ENCODE data around the gene CERS6.

Gene CERS6

DNA sequence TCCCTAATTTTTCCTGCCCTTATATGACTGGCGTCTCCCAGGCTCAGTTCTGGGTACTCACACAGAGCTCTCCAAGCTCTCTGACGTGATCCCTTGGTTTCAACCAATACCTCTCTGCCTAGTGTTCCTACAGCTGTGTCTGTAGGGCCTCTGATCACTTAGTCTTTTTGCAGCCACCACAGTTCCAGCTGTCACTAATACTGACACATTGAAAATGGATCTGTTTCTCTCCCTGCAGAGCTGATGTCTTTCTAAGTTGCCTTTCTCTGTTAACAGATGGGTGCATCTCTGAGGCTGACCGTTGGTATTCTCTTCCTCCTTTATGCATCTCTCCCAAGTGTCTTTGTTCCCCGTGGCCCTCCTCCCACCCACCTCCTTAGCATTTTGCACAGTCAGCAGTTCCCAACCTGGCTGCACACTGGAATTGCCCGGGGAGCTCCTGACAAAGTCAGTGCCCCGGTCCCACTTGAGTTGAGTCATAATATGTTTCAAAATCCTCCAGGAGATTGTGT lies 62.5 kb downstream of the CERS6 start:
- no CpG with 5 or more reads among the region's 6 CpGs for WGBS, 2 donors (ENCODE audit: extremely low coverage in 2 of 2, insufficient read length in 2 of 2, insufficient replicate concordance in 1 of 2)
- no peak overlapping the region for H4K8ac ChIP-seq (ENCODE audit: low read depth, low read length)

DNA sequence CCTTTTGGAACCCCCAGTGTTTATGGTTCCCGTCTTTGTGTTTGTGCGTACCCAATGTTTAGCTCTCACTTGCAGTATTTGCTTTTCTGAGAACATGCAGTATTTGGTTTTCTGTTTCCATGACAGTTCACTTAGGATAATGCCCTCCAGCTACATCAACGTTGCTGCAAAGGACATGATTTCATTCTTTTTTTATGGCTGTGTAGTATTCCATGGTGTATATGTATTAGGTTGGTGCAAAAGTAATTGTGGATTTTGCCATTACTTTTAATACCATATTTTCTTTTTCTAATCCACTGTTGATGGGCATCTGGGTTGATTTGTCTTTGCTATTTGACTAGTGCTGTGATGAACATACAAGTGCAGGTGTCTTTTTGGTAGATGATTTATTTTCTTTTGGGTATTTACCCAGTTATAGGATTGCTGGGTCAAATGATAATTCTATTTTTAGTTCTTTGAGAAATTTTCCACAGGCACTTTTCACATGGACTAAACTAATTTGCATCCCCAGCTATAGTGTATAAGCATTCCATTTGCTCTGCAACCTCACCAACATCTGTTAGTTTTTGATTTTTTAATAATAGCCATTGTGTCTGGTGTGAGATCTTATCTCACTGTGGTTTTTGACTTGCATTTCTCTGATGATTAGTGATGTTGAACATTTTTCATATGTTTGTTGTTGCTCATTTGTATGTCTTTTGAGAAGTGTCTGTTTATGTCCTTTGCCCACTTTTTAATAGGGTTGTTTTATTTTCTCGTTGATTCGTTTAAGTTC lies 63.6 kb downstream of the CERS6 start:
- Histone ChIP-seq H3K4ac (ENCODE audit: low read length) (no peak overlapping the region), H3K36me3 (replicated peaks in 1 of 2; ENCODE audit: control insufficient read depth in 2 of 2, insufficient read depth in 2 of 2, low read length in 2 of 2) (no peaks in the 10 kb centered on the region), H3K4me1 (ENCODE audit: control insufficient read depth in 2 of 2, insufficient read depth in 1 of 2, low read depth in 1 of 2, low read length in 2 of 2) (peaks cover 8 to 21% of the 10 kb centered on the region in 2 donors), H3K9me3 (replicated peaks in 1 of 2; ENCODE audit: control insufficient read depth in 2 of 2, insufficient read depth in 1 of 2, low read depth in 1 of 2, low read length in 2 of 2) (no peaks in the 10 kb centered on the region), H3K27me3 (ENCODE audit: control insufficient read depth in 3 of 3, insufficient read depth in 3 of 3, low read depth in 1 of 3, low read length in 3 of 3) (no peaks in the 10 kb centered on the region), H3K79me1 (ENCODE audit: low read depth, low read length) (no peaks in the 10 kb centered on the region), H4K91ac (ENCODE audit: low read depth, low read length, poor library complexity) (no peak overlapping the region), H2BK5ac (ENCODE audit: low read length) (no peak overlapping the region), H4K8ac (ENCODE audit: low read depth, low read length) (no peak overlapping the region), H2AK5ac (ENCODE audit: low read depth, low read length) (no peak overlapping the region), H2BK15ac (ENCODE audit: low read length) (no peak overlapping the region), H3K4me2 (ENCODE audit: insufficient read depth, low read length, poor library complexity, severe bottlenecking) (no peak overlapping the region), H3K14ac (ENCODE audit: low read length) (no peak overlapping the region), H3K23ac (ENCODE audit: low read depth, low read length, poor library complexity) (no peak overlapping the region), H3K18ac (ENCODE audit: low read length) (no peak overlapping the region), H3K9ac (ENCODE audit: low read depth, low read length, poor library complexity) (no peak overlapping the region), H2AFZ (ENCODE audit: low read length) (no peak overlapping the region), H2BK120ac (ENCODE audit: low read depth, low read length) (no peak overlapping the region), H3K4me3 (ENCODE audit: low read length in 2 of 2) (no peak overlapping the region), H3K27ac (replicated peaks; ENCODE audit: low read length) (no peak overlapping the region), H2BK12ac (ENCODE audit: low read length) (no peak overlapping the region)
- no peak for DNase-seq (ENCODE audit: low spot score)
- WGBS, 2 donors (ENCODE audit: extremely low coverage in 2 of 2, insufficient read length in 2 of 2, insufficient replicate concordance in 1 of 2): no CpG with 5 or more reads among the region's 5 CpGs

More for the DNA sequence above, 62.5 kb downstream of the CERS6 start:
- Histone ChIP-seq H3K36me3 (replicated peaks in 1 of 2; ENCODE audit: control insufficient read depth in 2 of 2, insufficient read depth in 2 of 2, low read length in 2 of 2) (no peaks in the 10 kb centered on the region), H3K18ac (ENCODE audit: low read length) (no peak overlapping the region), H2BK12ac (ENCODE audit: low read length) (no peak overlapping the region), H3K27ac (replicated peaks; ENCODE audit: low read length) (no peak overlapping the region), H3K9me3 (replicated peaks in 1 of 2; ENCODE audit: control insufficient read depth in 2 of 2, insufficient read depth in 1 of 2, low read depth in 1 of 2, low read length in 2 of 2) (no peaks in the 10 kb centered on the region), H3K23ac (ENCODE audit: low read depth, low read length, poor library complexity) (no peak overlapping the region), H3K4me2 (ENCODE audit: insufficient read depth, low read length, poor library complexity, severe bottlenecking) (no peak overlapping the region), H3K9ac (ENCODE audit: low read depth, low read length, poor library complexity) (no peak overlapping the region), H3K14ac (ENCODE audit: low read length) (no peak overlapping the region), H4K91ac (ENCODE audit: low read depth, low read length, poor library complexity) (no peak overlapping the region), H2BK5ac (ENCODE audit: low read length) (no peak overlapping the region), H3K4me1 (ENCODE audit: control insufficient read depth in 2 of 2, insufficient read depth in 1 of 2, low read depth in 1 of 2, low read length in 2 of 2) (peaks cover 8 to 21% of the 10 kb centered on the region in 2 donors), H3K79me1 (ENCODE audit: low read depth, low read length) (no peaks in the 10 kb centered on the region), H2AK5ac (ENCODE audit: low read depth, low read length) (no peak overlapping the region), H2BK15ac (ENCODE audit: low read length) (no peak overlapping the region), H3K4ac (ENCODE audit: low read length) (no peak overlapping the region), H2AFZ (ENCODE audit: low read length) (peak overlapping the region; percentile 9), H2BK120ac (ENCODE audit: low read depth, low read length) (no peak overlapping the region), H3K4me3 (ENCODE audit: low read length in 2 of 2) (peak overlapping the region in 1 of 2 donors; percentile 2), H3K27me3 (ENCODE audit: control insufficient read depth in 3 of 3, insufficient read depth in 3 of 3, low read depth in 1 of 3, low read length in 3 of 3) (no peaks in the 10 kb centered on the region)
- DNase-seq (ENCODE audit: low spot score): peak; percentile 40

DNA sequence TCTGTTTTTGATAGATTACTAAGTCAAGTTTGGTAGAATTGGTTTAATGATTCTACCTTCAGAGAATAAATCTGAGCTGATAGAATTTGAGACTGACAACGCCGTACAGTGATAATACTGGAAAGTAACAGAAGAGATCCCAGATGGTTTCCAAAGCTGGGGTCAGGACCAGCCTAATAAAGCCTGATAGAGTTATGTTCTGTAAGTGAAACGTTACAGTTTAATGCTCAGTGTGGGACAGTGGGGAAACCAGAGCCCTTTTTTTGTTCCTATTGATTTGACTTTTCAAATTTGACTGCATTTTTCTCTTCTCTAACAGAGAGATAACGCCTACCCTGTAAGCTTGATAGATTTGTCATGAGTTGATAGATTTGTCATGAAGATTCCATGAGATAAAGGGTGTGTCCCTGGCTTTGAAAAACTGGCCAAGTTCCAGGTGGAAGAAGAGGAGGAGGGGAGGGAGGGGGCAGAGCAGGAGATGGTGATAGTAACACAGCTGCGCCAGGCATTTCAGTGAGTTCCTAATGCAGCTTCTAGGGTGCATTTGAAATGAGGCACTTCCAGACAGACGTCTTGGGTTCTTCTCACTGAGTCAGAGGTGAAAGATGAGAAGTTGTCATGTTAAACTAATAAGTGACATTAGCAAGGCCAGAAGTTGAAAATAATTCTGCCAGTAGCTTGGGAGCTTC lies 65.1 kb downstream of the CERS6 start:
- Histone ChIP-seq H3K27me3 (ENCODE audit: control insufficient read depth in 3 of 3, insufficient read depth in 3 of 3, low read depth in 1 of 3, low read length in 3 of 3) (no peaks in the 10 kb centered on the region), H3K23ac (ENCODE audit: low read depth, low read length, poor library complexity) (no peak overlapping the region), H3K9me3 (replicated peaks in 1 of 2; ENCODE audit: control insufficient read depth in 2 of 2, insufficient read depth in 1 of 2, low read depth in 1 of 2, low read length in 2 of 2) (no peaks in the 10 kb centered on the region), H3K27ac (replicated peaks; ENCODE audit: low read length) (no peak overlapping the region), H3K36me3 (replicated peaks in 1 of 2; ENCODE audit: control insufficient read depth in 2 of 2, insufficient read depth in 2 of 2, low read length in 2 of 2) (no peaks in the 10 kb centered on the region), H2BK5ac (ENCODE audit: low read length) (no peak overlapping the region), H3K4me1 (ENCODE audit: control insufficient read depth in 2 of 2, insufficient read depth in 1 of 2, low read depth in 1 of 2, low read length in 2 of 2) (peaks cover 8 to 21% of the 10 kb centered on the region in 2 donors), H3K4ac (ENCODE audit: low read length) (no peak overlapping the region), H3K4me2 (ENCODE audit: insufficient read depth, low read length, poor library complexity, severe bottlenecking) (no peak overlapping the region), H3K4me3 (ENCODE audit: low read length in 2 of 2) (no peak overlapping the region), H2AK5ac (ENCODE audit: low read depth, low read length) (no peak overlapping the region), H3K14ac (ENCODE audit: low read length) (no peak overlapping the region), H2BK12ac (ENCODE audit: low read length) (no peak overlapping the region), H4K91ac (ENCODE audit: low read depth, low read length, poor library complexity) (no peak overlapping the region), H2BK120ac (ENCODE audit: low read depth, low read length) (no peak overlapping the region), H3K18ac (ENCODE audit: low read length) (no peak overlapping the region), H2AFZ (ENCODE audit: low read length) (no peak overlapping the region), H3K79me1 (ENCODE audit: low read depth, low read length) (no peaks in the 10 kb centered on the region), H4K8ac (ENCODE audit: low read depth, low read length) (no peak overlapping the region), H3K9ac (ENCODE audit: low read depth, low read length, poor library complexity) (no peak overlapping the region), H2BK15ac (ENCODE audit: low read length) (no peak overlapping the region)
- WGBS, 2 donors (ENCODE audit: extremely low coverage in 2 of 2, insufficient read length in 2 of 2, insufficient replicate concordance in 1 of 2): no CpG with 5 or more reads among the region's 6 CpGs
- DNase-seq (ENCODE audit: low spot score): no peak

DNA sequence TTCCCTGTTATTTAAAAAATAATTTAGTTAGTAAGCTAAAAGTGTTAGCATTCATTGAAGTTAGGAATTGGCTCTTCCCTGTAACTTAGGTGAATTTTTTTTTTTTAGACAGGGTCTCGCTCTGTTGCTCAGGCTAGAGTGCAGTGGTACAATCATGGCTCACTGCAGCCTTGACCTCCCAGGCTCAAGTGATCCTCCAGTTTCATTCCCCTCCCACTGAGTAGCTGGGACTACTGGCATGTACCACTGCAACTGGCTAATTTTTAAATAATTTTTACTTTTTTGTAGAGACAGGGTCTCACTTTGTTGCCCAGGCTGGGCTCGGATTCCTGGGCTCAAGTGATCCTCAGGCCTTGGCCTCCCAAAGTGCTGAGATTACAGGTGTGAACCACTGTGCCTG lies 66.4 kb downstream of the CERS6 start:
- H2BK15ac ChIP-seq (ENCODE audit: low read length): no peak overlapping the region
- H3K9me3 ChIP-seq (replicated peaks in 1 of 2; ENCODE audit: control insufficient read depth in 2 of 2, insufficient read depth in 1 of 2, low read depth in 1 of 2, low read length in 2 of 2): no peaks in the 10 kb centered on the region
- H4K8ac ChIP-seq (ENCODE audit: low read depth, low read length): no peak overlapping the region
- no peaks in the 10 kb centered on the region for H3K27me3 ChIP-seq (ENCODE audit: control insufficient read depth in 3 of 3, insufficient read depth in 3 of 3, low read depth in 1 of 3, low read length in 3 of 3)
- H2AFZ ChIP-seq (ENCODE audit: low read length): no peak overlapping the region
- H3K18ac ChIP-seq (ENCODE audit: low read length): no peak overlapping the region
- no CpG with 5 or more reads among the region's 2 CpGs for WGBS, 2 donors (ENCODE audit: extremely low coverage in 2 of 2, insufficient read length in 2 of 2, insufficient replicate concordance in 1 of 2)
- H3K4me3 ChIP-seq (ENCODE audit: low read length in 2 of 2): no peak overlapping the region
- H3K14ac ChIP-seq (ENCODE audit: low read length): no peak overlapping the region
- H3K27ac ChIP-seq (replicated peaks; ENCODE audit: low read length): no peak overlapping the region
- no peak overlapping the region for H2AK5ac ChIP-seq (ENCODE audit: low read depth, low read length)
- no peaks in the 10 kb centered on the region for H3K36me3 ChIP-seq (replicated peaks in 1 of 2; ENCODE audit: control insufficient read depth in 2 of 2, insufficient read depth in 2 of 2, low read length in 2 of 2)
- H3K9ac ChIP-seq (ENCODE audit: low read depth, low read length, poor library complexity): no peak overlapping the region
- no peak overlapping the region for H2BK120ac ChIP-seq (ENCODE audit: low read depth, low read length)
- H3K23ac ChIP-seq (ENCODE audit: low read depth, low read length, poor library complexity): no peak overlapping the region
- H2BK5ac ChIP-seq (ENCODE audit: low read length): no peak overlapping the region
- H3K4ac ChIP-seq (ENCODE audit: low read length): no peak overlapping the region
- DNase-seq (ENCODE audit: low spot score): no peak
- no peaks in the 10 kb centered on the region for H3K79me1 ChIP-seq (ENCODE audit: low read depth, low read length)
- H4K91ac ChIP-seq (ENCODE audit: low read depth, low read length, poor library complexity): no peak overlapping the region
- H2BK12ac ChIP-seq (ENCODE audit: low read length): no peak overlapping the region
- H3K4me1 ChIP-seq (ENCODE audit: control insufficient read depth in 2 of 2, insufficient read depth in 1 of 2, low read depth in 1 of 2, low read length in 2 of 2): peaks cover 8 to 15% of the 10 kb centered on the region in 2 donors
- no peak overlapping the region for H3K4me2 ChIP-seq (ENCODE audit: insufficient read depth, low read length, poor library complexity, severe bottlenecking)

Measured in neuronal stem cell (in vitro differentiated cells).